GM23338 (cell line): ENCODE data around the gene TCN1. TPM values are rescaled to one million over a fixed set of nuclear protein-coding genes. Genes with fewer than 3 reads are reported as not detected.

Experiments
- ATAC-seq: fragments of 200-7000 bp; cut with Tn5 transposase; 3 replicates; pipeline ENCODE4 v1.9.1; 2020
- DNase-seq: peaks from one replicate; pipeline ENCODE4 v3.0.0-alpha.2; 2015; ENCODE audit warnings: low spot score
- H2AFZ ChIP-seq: fragments of 200-600 bp; sonication (generic); 2 replicates; pipeline ENCODE4 v1.8.0; 2016; ENCODE audit warnings: antibody characterized with exemption, mild to moderate bottlenecking, moderate library complexity
- H3F3A ChIP-seq: fragments of 200-600 bp; sonication (generic); replicated peaks from 2 replicates; pipeline ENCODE4 v1.8.0; 2017; ENCODE audit warnings: antibody characterized with exemption, mixed run types, low read depth
- H3K27ac ChIP-seq: fragments of 200-600 bp; sonication (generic); 2 replicates; pipeline ENCODE4 v1.6.1; 2016; ENCODE audit warnings: low read depth
- H3K27me3 ChIP-seq: fragments of 200-600 bp; sonication (generic); 2 replicates; pipeline ENCODE4 v1.8.0; 2016; ENCODE audit warnings: mild to moderate bottlenecking, mixed run types, moderate library complexity; ENCODE audit not compliant: insufficient read depth
- H3K36me3 ChIP-seq: fragments of 200-600 bp; sonication (generic); 2 replicates; pipeline ENCODE4 v1.8.0; 2016; ENCODE audit warnings: mild to moderate bottlenecking; ENCODE audit not compliant: insufficient read depth
- H3K4me1 ChIP-seq: fragments of 200-600 bp; sonication (generic); 2 replicates; pipeline ENCODE4 v1.8.0; 2016; ENCODE audit warnings: mild to moderate bottlenecking, moderate library complexity; ENCODE audit not compliant: insufficient read depth
- H3K4me2 ChIP-seq: fragments of 200-600 bp; sonication (generic); 2 replicates; pipeline ENCODE4 v1.7.1; 2017; ENCODE audit warnings: mixed run types
- H3K4me3 ChIP-seq: fragments of 200-600 bp; sonication (generic); 2 replicates; pipeline ENCODE4 v1.6.1; 2016; ENCODE audit warnings: mixed run types
- H3K79me2 ChIP-seq: fragments of 200-600 bp; sonication (generic); replicated peaks from 2 replicates; pipeline ENCODE4 v1.8.0; 2017; ENCODE audit warnings: mild to moderate bottlenecking; ENCODE audit not compliant: insufficient read depth
- H3K9me2 ChIP-seq: fragments of 200-600 bp; sonication (generic); 2 replicates; pipeline ENCODE4 v1.8.0; 2017; ENCODE audit not compliant: insufficient read depth
- H4K20me1 ChIP-seq: fragments of 200-600 bp; sonication (generic); replicated peaks from 2 replicates; pipeline ENCODE4 v1.8.0; 2017; ENCODE audit warnings: mild to moderate bottlenecking; ENCODE audit not compliant: insufficient read depth
- H3K27ac Mint-ChIP-seq: 2 replicates; pipeline ENCODE4 v1.8.0; 2020; ENCODE audit warnings: inconsistent platforms, mild to moderate bottlenecking, moderate library complexity, mixed read lengths
- H3K27me3 Mint-ChIP-seq: 3 replicates; pipeline ENCODE4 v1.8.0; 2022; ENCODE audit warnings: low read depth, mild to moderate bottlenecking, moderate library complexity, mixed read lengths, inconsistent platforms; ENCODE audit not compliant: insufficient read depth, poor library complexity
- H3K36me3 Mint-ChIP-seq: 3 replicates; pipeline ENCODE4 v1.8.0; 2021; ENCODE audit warnings: low read depth, mild to moderate bottlenecking, inconsistent platforms, moderate library complexity, mixed read lengths
- H3K4me1 Mint-ChIP-seq: 3 replicates; pipeline ENCODE4 v1.8.0; 2020; ENCODE audit warnings: mild to moderate bottlenecking, inconsistent platforms, mixed read lengths
- H3K4me3 Mint-ChIP-seq: 3 replicates; pipeline ENCODE4 v1.8.0; 2021; ENCODE audit warnings: moderate library complexity, mild to moderate bottlenecking, inconsistent platforms, mixed read lengths
- H3K9me3 Mint-ChIP-seq: 3 replicates; pipeline ENCODE4 v1.8.0; 2020; ENCODE audit warnings: moderate library complexity, mild to moderate bottlenecking, inconsistent platforms, mixed read lengths
- CREB1 ChIP-seq: fragments of 250-450 bp; sonication (Bioruptor Pico); IDR thresholded peaks from 2 replicates; pipeline ENCODE4 v1.5.0; 2020; ENCODE audit warnings: low read depth, mild to moderate bottlenecking, moderate library complexity
- EZH2phosphoT487 ChIP-seq: fragments of 200-600 bp; sonication (generic); IDR thresholded peaks from one replicate; pipeline ENCODE4 v1.8.1; 2018; ENCODE audit warnings: antibody characterized with exemption; ENCODE audit not compliant: unreplicated experiment
- JUNB ChIP-seq: IDR thresholded peaks from one replicate; pipeline ENCODE4 v1.6.1; 2016; ENCODE audit warnings: antibody characterized with exemption; ENCODE audit not compliant: unreplicated experiment
- NANOG ChIP-seq: IDR thresholded peaks from 2 replicates; pipeline ENCODE4 v1.6.1; 2016; ENCODE audit warnings: antibody characterized with exemption, borderline replicate concordance
- POLR2AphosphoS5 ChIP-seq: IDR thresholded peaks from 2 replicates; pipeline ENCODE4 v1.6.1; 2016; ENCODE audit warnings: antibody characterized with exemption, low read depth
- STAT1 ChIP-seq: IDR thresholded peaks from one replicate; pipeline ENCODE4 v1.6.1; 2016; ENCODE audit warnings: antibody characterized with exemption; ENCODE audit not compliant: unreplicated experiment
- ZNF114 ChIP-seq: fragments of 250-450 bp; sonication (Bioruptor Pico); IDR thresholded peaks from 2 replicates; pipeline ENCODE4 v1.5.0; 2020; ENCODE audit warnings: mild to moderate bottlenecking, moderate library complexity
- ZNF331 ChIP-seq: fragments of 250-450 bp; sonication (Bioruptor Pico); IDR thresholded peaks from 2 replicates; pipeline ENCODE4 v1.5.0; 2020; ENCODE audit warnings: low read depth, mild to moderate bottlenecking, moderate library complexity
- polyA plus RNA-seq: library from polyadenylated mRNA; unstranded; fragments of >200 nt; fragmentation: Nextera tagmentation; extraction: Ambion mirVana; gene quantifications from 2 replicates; pipeline ENCODE4 v1.2.1, GENCODE V29; 2016
- total RNA-seq: library from RNA; depleted of rRNA; stranded (reverse); fragments of >200 nt; shearing (Covaris generic); gene quantifications from 2 replicates; pipeline ENCODE4 v1.2.3, GENCODE V29; 2014
- TF ChIP-seq, protein P1 (sequence below): fragments of 250-450 bp; sonication (Bioruptor Pico); IDR thresholded peaks from 2 replicates; pipeline ENCODE4 v1.5.0; 2020; ENCODE audit warnings: mild to moderate bottlenecking, moderate library complexity
- TF ChIP-seq, protein P2 (sequence below): IDR thresholded peaks from 2 replicates; pipeline ENCODE4 v1.6.1; 2016; ENCODE audit warnings: antibody characterized with exemption
- TF ChIP-seq, protein P3 (sequence below): IDR thresholded peaks from one replicate; pipeline ENCODE4 v1.6.1; 2018; ENCODE audit warnings: antibody characterized with exemption; ENCODE audit not compliant: unreplicated experiment
- TF ChIP-seq, protein P4 (sequence below), 2 experiments: fragments of 200-600 bp in 1 of 2; sonication (generic) in 1 of 2; conservative IDR thresholded peaks; 2 replicates each; pipeline versions ENCODE4 v1.5.1 to v1.6.1; 2016 to 2017; ENCODE audit warnings: antibody characterized with exemption in 2 of 2, low read depth in 2 of 2, mild to moderate bottlenecking in 2 of 2, moderate library complexity in 1 of 2

Gene TCN1
- total and polyA plus RNA-seq, 2 experiments from 2014 or later = not detected

DNA sequence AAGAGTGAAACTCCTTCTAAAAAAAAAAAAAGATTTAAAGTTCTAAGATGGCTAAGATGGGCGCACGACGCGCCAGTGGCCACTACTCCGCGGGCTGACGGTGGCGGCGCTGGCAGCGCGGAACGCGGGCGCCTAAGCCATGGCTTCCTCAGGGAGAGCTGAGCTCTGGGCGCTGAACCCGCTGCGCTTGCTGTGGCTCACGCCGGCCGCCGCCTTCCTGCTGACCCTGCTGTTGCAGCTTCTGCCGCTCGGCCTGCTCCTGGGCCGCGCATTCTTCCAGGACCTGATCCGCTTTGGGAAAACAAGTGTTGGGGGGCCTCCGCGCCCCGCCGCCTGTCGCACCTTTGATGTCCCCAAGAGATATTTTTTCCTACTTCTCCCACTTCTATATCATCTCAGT lies 31.8 kb upstream of the TCN1 start:
- Histone ChIP-seq H3K4me1 (no peaks in the 10 kb centered on the region; the same call in 1 of the 2 replicates), H2AFZ (peak overlapping the region; percentile 61; the same call in 1 of the 2 replicates), H3K27me3 (no peaks in the 10 kb centered on the region), H3K4me2 (no peak overlapping the region), H3K9me2 (no peaks in the 10 kb centered on the region; the same call in 1 of the 2 replicates), H3K36me3 (no peaks in the 10 kb centered on the region; the same call in 1 of the 2 replicates), H3K27ac (no peak overlapping the region), H3K4me3 (no peak overlapping the region), H3F3A (no peaks in the 10 kb centered on the region), H3K79me2 (no peaks in the 10 kb centered on the region), H4K20me1 (no peaks in the 10 kb centered on the region)
- Mint-ChIP-seq H3K27me3 (peaks cover 4% of the 10 kb centered on the region), H3K4me1 (peaks cover 10% of the 10 kb centered on the region), H3K9me3 (no peaks in the 10 kb centered on the region), H3K36me3 (no peaks in the 10 kb centered on the region), H3K27ac (no peak overlapping the region; the same call in 1 of the 2 replicates), H3K4me3 (no peak overlapping the region)
- DNase-seq (peak; percentile 3), ATAC-seq (peak; percentile 33; the same call in 1 of the 3 replicates)
- TF ChIP-seq POLR2AphosphoS5 (no peak), CREB1 (CRISPR knock-in tag) (no peak), STAT1 (no peak), JUNB (no peak), NANOG (no peak), ZNF114 (no peak), ZNF331 (CRISPR knock-in tag) (no peak), EZH2phosphoT487 (no peak)
- TF ChIP-seq, protein P1, sequence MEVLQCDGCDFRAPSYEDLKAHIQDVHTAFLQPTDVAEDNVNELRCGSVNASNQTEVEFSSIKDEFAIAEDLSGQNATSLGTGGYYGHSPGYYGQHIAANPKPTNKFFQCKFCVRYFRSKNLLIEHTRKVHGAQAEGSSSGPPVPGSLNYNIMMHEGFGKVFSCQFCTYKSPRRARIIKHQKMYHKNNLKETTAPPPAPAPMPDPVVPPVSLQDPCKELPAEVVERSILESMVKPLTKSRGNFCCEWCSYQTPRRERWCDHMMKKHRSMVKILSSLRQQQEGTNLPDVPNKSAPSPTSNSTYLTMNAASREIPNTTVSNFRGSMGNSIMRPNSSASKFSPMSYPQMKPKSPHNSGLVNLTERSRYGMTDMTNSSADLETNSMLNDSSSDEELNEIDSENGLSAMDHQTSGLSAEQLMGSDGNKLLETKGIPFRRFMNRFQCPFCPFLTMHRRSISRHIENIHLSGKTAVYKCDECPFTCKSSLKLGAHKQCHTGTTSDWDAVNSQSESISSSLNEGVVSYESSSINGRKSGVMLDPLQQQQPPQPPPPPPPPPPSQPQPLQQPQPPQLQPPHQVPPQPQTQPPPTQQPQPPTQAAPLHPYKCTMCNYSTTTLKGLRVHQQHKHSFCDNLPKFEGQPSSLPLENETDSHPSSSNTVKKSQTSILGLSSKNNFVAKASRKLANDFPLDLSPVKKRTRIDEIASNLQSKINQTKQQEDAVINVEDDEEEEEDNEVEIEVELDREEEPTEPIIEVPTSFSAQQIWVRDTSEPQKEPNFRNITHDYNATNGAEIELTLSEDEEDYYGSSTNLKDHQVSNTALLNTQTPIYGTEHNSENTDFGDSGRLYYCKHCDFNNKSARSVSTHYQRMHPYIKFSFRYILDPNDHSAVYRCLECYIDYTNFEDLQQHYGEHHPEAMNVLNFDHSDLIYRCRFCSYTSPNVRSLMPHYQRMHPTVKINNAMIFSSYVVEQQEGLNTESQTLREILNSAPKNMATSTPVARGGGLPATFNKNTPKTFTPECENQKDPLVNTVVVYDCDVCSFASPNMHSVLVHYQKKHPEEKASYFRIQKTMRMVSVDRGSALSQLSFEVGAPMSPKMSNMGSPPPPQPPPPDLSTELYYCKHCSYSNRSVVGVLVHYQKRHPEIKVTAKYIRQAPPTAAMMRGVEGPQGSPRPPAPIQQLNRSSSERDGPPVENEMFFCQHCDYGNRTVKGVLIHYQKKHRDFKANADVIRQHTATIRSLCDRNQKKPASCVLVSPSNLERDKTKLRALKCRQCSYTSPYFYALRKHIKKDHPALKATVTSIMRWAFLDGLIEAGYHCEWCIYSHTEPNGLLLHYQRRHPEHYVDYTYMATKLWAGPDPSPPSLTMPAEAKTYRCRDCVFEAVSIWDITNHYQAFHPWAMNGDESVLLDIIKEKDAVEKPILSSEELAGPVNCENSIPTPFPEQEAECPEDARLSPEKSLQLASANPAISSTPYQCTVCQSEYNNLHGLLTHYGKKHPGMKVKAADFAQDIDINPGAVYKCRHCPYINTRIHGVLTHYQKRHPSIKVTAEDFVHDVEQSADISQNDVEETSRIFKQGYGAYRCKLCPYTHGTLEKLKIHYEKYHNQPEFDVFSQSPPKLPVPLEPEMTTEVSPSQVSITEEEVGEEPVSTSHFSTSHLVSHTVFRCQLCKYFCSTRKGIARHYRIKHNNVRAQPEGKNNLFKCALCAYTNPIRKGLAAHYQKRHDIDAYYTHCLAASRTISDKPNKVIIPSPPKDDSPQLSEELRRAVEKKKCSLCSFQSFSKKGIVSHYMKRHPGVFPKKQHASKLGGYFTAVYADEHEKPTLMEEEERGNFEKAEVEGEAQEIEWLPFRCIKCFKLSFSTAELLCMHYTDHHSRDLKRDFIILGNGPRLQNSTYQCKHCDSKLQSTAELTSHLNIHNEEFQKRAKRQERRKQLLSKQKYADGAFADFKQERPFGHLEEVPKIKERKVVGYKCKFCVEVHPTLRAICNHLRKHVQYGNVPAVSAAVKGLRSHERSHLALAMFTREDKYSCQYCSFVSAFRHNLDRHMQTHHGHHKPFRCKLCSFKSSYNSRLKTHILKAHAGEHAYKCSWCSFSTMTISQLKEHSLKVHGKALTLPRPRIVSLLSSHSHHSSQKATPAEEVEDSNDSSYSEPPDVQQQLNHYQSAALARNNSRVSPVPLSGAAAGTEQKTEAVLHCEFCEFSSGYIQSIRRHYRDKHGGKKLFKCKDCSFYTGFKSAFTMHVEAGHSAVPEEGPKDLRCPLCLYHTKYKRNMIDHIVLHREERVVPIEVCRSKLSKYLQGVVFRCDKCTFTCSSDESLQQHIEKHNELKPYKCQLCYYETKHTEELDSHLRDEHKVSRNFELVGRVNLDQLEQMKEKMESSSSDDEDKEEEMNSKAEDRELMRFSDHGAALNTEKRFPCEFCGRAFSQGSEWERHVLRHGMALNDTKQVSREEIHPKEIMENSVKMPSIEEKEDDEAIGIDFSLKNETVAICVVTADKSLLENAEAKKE (CRISPR knock-in tag) = no peak
- TF ChIP-seq, protein P2, sequence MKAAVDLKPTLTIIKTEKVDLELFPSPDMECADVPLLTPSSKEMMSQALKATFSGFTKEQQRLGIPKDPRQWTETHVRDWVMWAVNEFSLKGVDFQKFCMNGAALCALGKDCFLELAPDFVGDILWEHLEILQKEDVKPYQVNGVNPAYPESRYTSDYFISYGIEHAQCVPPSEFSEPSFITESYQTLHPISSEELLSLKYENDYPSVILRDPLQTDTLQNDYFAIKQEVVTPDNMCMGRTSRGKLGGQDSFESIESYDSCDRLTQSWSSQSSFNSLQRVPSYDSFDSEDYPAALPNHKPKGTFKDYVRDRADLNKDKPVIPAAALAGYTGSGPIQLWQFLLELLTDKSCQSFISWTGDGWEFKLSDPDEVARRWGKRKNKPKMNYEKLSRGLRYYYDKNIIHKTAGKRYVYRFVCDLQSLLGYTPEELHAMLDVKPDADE = no peak
- TF ChIP-seq, protein P3, sequence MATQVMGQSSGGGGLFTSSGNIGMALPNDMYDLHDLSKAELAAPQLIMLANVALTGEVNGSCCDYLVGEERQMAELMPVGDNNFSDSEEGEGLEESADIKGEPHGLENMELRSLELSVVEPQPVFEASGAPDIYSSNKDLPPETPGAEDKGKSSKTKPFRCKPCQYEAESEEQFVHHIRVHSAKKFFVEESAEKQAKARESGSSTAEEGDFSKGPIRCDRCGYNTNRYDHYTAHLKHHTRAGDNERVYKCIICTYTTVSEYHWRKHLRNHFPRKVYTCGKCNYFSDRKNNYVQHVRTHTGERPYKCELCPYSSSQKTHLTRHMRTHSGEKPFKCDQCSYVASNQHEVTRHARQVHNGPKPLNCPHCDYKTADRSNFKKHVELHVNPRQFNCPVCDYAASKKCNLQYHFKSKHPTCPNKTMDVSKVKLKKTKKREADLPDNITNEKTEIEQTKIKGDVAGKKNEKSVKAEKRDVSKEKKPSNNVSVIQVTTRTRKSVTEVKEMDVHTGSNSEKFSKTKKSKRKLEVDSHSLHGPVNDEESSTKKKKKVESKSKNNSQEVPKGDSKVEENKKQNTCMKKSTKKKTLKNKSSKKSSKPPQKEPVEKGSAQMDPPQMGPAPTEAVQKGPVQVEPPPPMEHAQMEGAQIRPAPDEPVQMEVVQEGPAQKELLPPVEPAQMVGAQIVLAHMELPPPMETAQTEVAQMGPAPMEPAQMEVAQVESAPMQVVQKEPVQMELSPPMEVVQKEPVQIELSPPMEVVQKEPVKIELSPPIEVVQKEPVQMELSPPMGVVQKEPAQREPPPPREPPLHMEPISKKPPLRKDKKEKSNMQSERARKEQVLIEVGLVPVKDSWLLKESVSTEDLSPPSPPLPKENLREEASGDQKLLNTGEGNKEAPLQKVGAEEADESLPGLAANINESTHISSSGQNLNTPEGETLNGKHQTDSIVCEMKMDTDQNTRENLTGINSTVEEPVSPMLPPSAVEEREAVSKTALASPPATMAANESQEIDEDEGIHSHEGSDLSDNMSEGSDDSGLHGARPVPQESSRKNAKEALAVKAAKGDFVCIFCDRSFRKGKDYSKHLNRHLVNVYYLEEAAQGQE = no peak
- TF ChIP-seq, protein P4, sequence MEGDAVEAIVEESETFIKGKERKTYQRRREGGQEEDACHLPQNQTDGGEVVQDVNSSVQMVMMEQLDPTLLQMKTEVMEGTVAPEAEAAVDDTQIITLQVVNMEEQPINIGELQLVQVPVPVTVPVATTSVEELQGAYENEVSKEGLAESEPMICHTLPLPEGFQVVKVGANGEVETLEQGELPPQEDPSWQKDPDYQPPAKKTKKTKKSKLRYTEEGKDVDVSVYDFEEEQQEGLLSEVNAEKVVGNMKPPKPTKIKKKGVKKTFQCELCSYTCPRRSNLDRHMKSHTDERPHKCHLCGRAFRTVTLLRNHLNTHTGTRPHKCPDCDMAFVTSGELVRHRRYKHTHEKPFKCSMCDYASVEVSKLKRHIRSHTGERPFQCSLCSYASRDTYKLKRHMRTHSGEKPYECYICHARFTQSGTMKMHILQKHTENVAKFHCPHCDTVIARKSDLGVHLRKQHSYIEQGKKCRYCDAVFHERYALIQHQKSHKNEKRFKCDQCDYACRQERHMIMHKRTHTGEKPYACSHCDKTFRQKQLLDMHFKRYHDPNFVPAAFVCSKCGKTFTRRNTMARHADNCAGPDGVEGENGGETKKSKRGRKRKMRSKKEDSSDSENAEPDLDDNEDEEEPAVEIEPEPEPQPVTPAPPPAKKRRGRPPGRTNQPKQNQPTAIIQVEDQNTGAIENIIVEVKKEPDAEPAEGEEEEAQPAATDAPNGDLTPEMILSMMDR (conservative IDR thresholded peaks at IDR 0.05; ENCODE audit: low read depth in 2 of 2) = no peak
